Nephron progenitor cell (in vitro differentiated cells): ENCODE data around the gene FGG.

Experiments used
- DNase-seq: peaks from one replicate; pipeline ENCODE4 v3.0.0; 2021
- H3K27ac Mint-ChIP-seq: 2 replicates; pipeline ENCODE4 v1.8.0; 2021; ENCODE audit warnings: mild to moderate bottlenecking, moderate library complexity, mixed read lengths
- H3K27me3 Mint-ChIP-seq: 2 replicates; pipeline ENCODE4 v1.8.0; 2021; ENCODE audit warnings: mild to moderate bottlenecking, low read depth, mixed read lengths; ENCODE audit not compliant: poor library complexity
- H3K36me3 Mint-ChIP-seq: 2 replicates; pipeline ENCODE4 v1.8.0; 2021; ENCODE audit warnings: low read depth, mixed read lengths
- H3K4me1 Mint-ChIP-seq: 2 replicates; pipeline ENCODE4 v1.8.0; 2021; ENCODE audit warnings: mixed read lengths
- H3K4me3 Mint-ChIP-seq: 2 replicates; pipeline ENCODE4 v1.8.0; 2021; ENCODE audit warnings: mild to moderate bottlenecking, moderate library complexity, mixed read lengths
- H3K9me3 Mint-ChIP-seq: 2 replicates; pipeline ENCODE4 v1.8.0; 2021; ENCODE audit warnings: mild to moderate bottlenecking, moderate library complexity, mixed read lengths
- CTCF ChIP-seq: fragments of 200-600 bp; sonication (generic); IDR thresholded peaks from 2 replicates; pipeline ENCODE4 v1.5.0; 2021; ENCODE audit warnings: antibody characterized with exemption

Gene FGG

DNA sequence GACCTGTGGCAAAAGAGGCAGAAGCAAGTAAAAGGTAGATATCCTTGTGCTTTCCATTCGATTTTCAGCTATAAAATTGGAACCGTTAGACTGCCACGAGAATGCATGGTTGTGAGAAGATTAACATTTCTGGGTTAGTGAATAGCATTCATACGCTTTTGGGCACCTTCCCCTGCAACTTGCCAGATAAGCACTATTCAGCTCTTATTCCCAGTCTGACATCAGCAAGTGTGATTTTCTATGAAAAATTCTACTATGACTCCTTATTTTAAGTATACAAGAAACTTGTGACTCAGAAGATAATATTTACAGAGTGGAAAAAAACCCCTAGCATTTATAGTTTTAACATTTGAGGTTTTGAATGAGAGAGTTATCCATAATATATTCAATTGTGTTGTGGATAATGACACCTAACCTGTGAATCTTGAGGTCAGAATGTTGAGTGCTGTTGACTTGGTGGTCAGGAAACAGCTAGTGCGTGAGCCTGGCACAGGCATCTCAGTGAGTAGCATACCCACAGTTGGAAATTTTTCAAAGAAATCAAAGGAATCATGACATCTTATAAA is 45.7 kb downstream of the FGG start:
- TF ChIP-seq CTCF = no peak
- Mint-ChIP-seq H3K4me1 (no peaks in the 10 kb centered on the region), H3K4me3 (no peak overlapping the region), H3K27me3 (peaks cover 7% of the 10 kb centered on the region), H3K36me3 (no peaks in the 10 kb centered on the region), H3K27ac (no peak overlapping the region), H3K9me3 (no peaks in the 10 kb centered on the region)
- DNase-seq = no peak

DNA sequence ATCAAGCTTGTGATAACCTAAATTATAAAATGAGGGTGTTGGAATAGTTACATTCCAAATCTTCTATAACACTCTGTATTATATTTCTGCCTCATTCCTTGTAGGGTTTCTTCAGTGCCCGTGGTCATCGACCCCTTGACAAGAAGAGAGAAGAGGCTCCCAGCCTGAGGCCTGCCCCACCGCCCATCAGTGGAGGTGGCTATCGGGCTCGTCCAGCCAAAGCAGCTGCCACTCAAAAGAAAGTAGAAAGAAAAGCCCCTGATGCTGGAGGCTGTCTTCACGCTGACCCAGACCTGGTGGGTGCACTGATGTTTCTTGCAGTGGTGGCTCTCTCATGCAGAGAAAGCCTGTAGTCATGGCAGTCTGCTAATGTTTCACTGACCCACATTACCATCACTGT is 46.8 kb downstream of the FGG start:
- Mint-ChIP-seq H3K9me3 (no peaks in the 10 kb centered on the region), H3K4me3 (no peak overlapping the region), H3K27me3 (peaks cover 4% of the 10 kb centered on the region), H3K4me1 (no peaks in the 10 kb centered on the region), H3K27ac (no peak overlapping the region), H3K36me3 (no peaks in the 10 kb centered on the region)
- DNase-seq = no peak
- no peak for TF ChIP-seq CTCF

GRCh38 chr4:154564311-154564710 is 48.1 kb downstream of the FGG start:
- Mint-ChIP-seq H3K4me3 (no peak overlapping the region), H3K9me3 (no peaks in the 10 kb centered on the region), H3K27me3 (peaks cover 4% of the 10 kb centered on the region), H3K36me3 (no peaks in the 10 kb centered on the region), H3K4me1 (no peaks in the 10 kb centered on the region), H3K27ac (no peak overlapping the region)
- no peak for DNase-seq
- no peak for TF ChIP-seq CTCF

DNA sequence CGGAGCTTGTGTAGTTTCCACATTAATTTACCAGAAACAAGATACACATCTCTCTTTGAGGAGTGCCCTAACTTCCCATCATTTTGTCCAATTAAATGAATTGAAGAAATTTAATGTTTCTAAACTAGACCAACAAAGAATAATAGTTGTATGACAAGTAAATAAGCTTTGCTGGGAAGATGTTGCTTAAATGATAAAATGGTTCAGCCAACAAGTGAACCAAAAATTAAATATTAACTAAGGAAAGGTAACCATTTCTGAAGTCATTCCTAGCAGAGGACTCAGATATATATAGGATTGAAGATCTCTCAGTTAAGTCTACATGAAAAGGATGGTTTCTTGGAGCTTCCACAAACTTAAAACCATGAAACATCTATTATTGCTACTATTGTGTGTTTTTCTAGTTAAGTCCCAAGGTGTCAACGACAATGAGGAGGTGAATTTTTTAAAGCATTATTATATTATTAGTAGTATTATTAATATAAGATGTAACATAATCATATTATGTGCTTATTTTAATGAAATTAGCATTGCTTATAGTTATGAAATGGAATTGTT is 49.7 kb downstream of the FGG start, which contains the start of gene FGB:
FGB (plus strand) TSS at position 315 of the 558 bp plus-strand sequence; CDS start at position 323, 8 bp downstream.
- H3K9me3 Mint-ChIP-seq = no peaks in the 10 kb centered on the region
- H3K36me3 Mint-ChIP-seq = no peaks in the 10 kb centered on the region
- H3K4me1 Mint-ChIP-seq = no peaks in the 10 kb centered on the region
- peaks cover 4% of the 10 kb centered on the region for H3K27me3 Mint-ChIP-seq
- no peak within 1 kb of the TSS for H3K4me3 Mint-ChIP-seq
- TF ChIP-seq CTCF = no peak
- no peak for DNase-seq
- H3K27ac Mint-ChIP-seq = no peak within 1 kb of the TSS

GRCh38 chr4:154560824-154561231 is 51.6 kb downstream of the FGG start:
- Mint-ChIP-seq H3K27me3 (no peaks in the 10 kb centered on the region), H3K9me3 (no peaks in the 10 kb centered on the region), H3K4me1 (no peaks in the 10 kb centered on the region), H3K36me3 (no peaks in the 10 kb centered on the region), H3K4me3 (no peak overlapping the region), H3K27ac (no peak overlapping the region)
- TF ChIP-seq CTCF = no peak
- DNase-seq = no peak

- Mint-ChIP-seq H3K36me3 (no peaks in the 10 kb centered on the region), H3K27me3 (no peaks in the 10 kb centered on the region), H3K9me3 (no peaks in the 10 kb centered on the region), H3K4me3 (no peak overlapping the region), H3K27ac (no peak overlapping the region), H3K4me1 (no peaks in the 10 kb centered on the region)
- DNase-seq = no peak
- no peak for TF ChIP-seq CTCF
Measured at GRCh38 chr4:154560419-154560801, 52.0 kb downstream of the FGG start.
